GM19025 (cell line): ENCODE data around the gene GEMIN2.
"Not testable (repeated sequence)": the region's sequence is repeated elsewhere in the genome, so short reads cannot be mapped to it uniquely, and the experiment has no call there.

Experiments
- ATAC-seq: cut with Tn5 transposase; IDR thresholded peaks from one replicate; pipeline ENCODE4 v1.9.1; 2021; ENCODE audit warnings: mild to moderate bottlenecking, low read depth, moderate library complexity; ENCODE audit not compliant: unreplicated experiment

The GEMIN2 gene

DNA sequence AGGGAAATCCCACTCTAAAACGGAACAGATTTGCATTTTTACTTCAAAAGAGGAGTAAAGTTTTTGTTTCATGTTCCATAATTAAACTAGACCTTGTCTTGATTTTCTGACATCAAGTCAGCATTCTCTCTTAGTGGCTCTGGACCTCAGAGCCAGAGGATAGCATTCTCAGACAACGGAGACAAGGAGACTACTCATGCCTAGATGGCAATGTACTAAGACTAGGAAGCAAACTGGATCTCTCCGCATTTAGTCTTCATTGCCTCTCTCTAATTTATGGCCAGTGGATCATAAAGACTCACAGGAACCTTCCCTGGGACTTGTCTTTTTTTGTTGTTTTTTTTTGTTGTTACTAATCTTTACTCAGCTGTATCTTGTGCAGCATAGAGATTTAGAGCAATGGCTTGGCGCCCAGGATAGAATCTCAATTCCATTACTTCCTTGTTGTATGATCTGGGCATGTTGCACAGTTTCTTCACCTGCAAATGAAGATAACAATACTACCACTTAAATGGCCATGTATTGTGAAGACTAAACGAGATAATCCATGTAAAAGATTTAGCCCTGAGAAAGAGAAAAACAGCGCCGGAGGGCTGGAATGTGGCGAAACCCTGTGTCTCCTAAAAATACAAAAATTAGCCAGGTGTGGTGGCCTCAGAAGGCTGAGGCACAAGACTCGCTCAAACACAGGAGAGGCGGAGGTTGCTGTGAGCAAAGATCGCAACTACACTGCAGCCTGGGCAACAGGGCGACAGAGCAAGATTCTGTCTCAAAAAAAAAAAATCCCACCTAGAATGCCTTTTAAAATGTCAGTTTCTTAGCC is 4.0 kb upstream of the GEMIN2 start:
- no peak for ATAC-seq

- ATAC-seq: no peak
Measured at GRCh38 chr14:39113685-39114072, 444 bp upstream of the GEMIN2 start.

DNA sequence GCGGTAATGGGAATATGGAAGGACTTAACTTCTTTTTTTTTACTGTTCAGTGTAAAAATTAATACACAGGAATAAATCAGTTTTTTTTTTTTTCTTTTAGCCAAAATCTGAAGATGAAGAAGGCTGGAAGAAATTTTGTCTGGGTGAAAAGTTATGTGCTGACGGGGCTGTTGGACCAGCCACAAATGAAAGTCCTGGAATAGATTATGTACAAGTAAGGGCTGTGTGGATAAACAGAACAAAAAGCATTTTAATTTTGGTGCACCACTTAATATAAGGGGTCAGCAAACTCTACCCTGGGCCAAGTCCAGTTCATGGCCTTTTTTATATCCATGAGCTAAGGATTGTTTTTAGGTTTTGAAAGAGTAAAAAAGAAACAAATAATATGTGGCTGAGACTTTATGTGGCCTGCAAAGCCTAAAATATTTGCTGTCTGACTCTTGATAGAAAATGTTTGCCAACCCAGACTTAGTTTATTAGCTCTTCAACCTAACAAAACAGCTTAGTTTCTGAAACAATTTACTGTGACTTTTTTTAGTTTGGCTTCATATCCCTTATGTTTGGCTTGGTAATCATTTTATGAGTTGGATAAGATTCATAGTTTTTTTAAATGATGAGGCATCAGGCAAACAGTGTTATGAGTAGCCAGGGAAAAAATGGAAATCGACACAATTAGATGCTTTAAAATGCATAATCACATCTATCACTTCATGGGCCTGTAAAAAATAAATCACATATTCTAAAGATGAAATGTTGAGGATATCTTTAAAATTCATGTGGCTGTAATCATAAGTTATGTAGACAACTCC is 8.4 kb downstream of the GEMIN2 start:
- no peak for ATAC-seq

DNA sequence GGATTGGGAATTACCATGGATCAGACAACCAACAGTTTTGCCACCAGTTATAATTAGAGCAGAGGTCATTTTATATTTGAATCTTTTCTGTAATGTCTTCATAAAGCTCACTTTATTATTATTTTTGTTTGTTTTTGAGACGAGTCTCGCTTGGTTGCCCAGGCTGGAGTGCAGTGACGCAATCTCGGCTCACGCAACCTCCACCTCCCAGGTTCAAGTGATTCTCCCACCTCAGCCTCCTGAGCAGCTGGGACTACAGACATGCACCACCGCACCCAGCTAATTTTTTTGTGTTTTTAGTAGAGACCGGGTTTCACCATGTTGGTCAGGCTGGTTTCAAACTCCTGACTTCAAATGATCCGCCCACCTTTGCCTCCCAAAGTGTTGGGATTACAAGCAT is 23.7 kb downstream of the GEMIN2 start:
- ATAC-seq: not testable (repeated sequence)

- ATAC-seq: no peak
Measured at GRCh38 chr14:39138440-39138839, 24.3 kb downstream of the GEMIN2 start.

GRCh38 chr14:39140170-39140569 is 26.0 kb downstream of the GEMIN2 start:
- no peak for ATAC-seq

GRCh38 chr14:39141623-39142022 is 27.5 kb downstream of the GEMIN2 start:
- not testable (repeated sequence) for ATAC-seq

DNA sequence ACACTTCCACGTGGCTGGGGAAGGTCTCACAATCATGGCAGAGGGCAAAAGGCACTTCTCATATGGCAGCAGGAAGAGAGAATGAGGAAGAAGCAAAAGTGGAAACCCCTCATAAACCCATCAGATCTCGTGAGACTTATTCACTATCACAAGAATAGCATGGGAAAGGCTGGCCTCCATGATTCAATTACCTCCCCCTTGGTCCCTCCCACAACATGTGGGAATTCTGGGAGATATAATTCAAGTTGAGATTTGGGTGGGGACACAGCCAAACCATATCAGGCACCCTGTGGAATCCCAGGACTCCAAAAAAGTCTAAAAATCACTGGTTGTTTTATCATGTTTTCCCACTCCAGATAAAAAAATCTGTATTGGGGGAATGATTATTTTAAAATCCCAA is 29.1 kb downstream of the GEMIN2 start:
- not testable (repeated sequence) for ATAC-seq

DNA sequence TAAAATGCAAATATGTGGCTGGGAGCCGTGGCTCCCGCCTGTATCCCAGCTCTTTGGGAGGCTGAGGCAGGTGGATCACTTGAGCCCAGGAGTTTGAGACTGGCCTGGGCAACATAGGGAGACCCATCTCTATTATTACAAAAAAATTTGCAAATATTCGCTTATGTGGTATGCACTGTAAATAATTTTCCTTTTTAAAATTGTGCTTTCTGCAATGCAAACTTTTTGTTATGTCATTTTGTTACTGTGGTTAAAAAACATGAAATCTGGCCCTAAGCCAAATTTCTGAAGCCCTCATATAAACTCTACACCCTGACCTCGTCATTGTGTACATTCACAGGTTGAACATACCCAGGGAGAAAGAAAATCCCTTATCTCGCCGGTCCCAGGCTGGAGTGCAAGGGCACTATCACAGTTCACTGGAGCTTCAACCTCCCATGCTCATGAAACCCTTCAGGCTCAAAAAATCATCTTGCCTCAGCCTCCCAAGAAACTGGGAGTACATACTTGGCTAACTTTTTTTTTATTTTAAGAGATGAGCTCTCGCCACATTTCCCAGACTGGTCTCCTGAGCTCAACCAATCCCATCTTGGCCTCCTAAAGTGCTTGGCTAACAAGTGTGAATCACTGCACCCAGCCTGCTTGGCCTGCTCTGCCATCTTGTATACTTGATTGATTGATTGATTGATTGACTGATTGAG is 31.3 kb downstream of the GEMIN2 start:
- no peak for ATAC-seq

DNA sequence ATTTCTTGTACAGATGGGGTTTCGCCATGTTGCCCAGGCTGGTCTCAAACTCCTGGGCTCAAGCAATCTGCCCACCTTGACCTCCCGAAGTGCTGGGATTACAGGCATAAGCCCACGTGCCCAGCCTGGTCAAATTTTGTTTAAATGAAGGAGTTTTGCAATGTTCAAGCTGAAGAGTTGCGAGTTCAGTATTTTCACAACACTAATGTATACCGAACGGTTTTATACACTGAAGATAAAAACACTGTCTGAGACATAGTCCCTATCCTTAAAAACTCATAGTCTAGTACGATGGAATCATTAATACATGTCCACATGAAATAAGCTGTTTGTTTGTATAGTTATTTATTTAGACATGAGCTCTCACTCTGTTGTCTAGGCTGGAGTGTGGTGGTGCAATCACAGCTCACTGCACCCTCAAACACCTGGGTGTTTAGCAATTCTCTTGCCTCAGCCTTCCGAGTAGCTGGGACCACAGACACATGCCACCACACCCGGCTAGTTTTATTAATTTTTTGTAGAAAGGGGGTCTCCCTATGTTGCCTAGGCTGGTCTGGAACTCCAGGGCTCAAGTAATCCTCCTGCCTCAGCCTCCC is 40.6 kb downstream of the GEMIN2 start:
- ATAC-seq: no peak

DNA sequence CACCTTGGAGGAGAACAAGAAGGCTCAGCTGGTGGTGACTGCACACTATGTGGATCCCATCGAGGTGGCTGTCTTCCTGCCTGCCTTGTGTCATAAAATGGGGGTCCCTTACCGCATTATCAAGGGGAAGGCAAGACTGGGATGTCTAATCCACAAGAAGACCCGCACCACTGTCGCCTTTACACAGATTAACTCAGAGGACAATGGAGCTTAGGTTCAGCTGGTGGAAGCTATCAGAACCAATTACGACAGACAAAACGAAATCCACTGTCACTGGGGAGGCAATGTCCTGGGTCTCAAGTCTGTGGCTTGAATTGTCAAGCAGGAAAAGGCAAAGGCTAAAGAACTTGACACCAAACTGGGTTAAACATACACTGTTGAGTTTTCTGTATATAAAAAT is 43.4 kb downstream of the GEMIN2 start:
- no peak for ATAC-seq

DNA sequence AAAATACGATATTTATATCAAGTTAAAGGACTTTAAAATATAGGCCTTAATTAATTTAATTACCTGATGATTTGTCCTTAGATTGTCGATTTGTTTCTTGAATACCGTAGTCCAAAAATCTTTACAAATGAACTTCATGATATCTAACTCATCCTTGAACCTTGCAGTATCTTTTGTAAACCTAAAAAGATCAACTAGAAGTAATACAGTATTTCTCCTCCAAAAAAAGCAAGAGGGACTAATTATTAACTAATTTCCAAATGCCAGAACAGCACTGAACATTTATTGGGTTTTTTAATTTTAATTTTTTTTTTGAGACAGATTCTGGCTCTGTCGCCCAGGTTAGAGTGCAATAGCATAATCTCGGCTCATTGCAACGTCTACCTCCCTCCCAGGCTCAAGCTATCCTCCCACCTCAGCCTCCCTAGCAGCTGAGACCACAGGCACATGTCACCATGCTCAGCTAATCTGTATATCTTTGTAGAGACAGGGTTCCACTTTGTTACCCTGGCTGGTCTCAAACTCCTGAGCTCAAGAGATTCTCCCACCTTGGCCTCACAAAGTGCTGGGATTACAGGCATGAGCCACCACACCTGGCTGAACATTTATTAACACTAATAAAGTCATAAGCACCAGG is 44.2 kb downstream of the GEMIN2 start:
- no peak for ATAC-seq

DNA sequence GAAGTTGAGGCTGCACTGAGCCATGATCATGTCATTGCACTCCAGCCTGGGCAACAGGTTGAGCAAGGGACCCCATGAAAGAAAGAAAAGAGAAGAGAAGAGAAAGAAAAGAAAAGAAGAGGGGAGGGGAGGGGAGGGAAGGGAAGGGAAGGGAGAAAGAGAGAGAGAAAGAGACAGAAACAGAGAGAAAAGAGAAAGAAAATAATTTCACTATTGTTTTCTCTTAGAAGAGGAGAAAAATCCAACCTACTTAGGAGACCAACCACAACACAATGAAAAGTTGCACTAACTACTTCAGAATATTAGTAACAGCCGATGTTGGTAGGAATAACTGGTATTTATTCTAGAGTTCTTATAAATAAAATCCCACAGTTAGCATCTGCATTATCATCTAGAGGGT is 46.4 kb downstream of the GEMIN2 start:
- no peak for ATAC-seq

- not testable (repeated sequence) for ATAC-seq
Measured at GRCh38 chr14:39167797-39168320, 53.7 kb downstream of the GEMIN2 start.

GRCh38 chr14:39168591-39168990 is 54.5 kb downstream of the GEMIN2 start:
- ATAC-seq: no peak

DNA sequence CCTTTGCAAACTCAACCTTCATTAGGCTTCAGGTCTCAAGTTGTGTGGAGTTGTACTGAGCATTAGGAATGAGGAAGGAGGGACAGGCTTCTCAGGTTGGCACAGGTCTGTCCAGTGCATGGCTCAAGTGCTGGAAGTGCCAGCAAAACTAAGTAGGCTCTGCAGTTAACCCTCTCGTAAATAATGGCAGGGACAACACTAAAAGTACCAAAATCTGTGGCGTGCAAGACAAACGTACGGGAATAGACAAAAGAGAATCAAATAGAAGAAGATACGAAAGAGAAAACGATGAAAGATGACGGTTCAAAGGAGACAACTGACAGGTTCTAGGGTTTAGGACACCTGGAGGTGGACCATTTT is 55.4 kb downstream of the GEMIN2 start:
- ATAC-seq: no peak

GRCh38 chr14:39173198-39173597 is 59.1 kb downstream of the GEMIN2 start:
- ATAC-seq: no peak

- ATAC-seq: peak; percentile 90
Measured at GRCh38 chr14:39174560-39175444, 60.7 kb downstream of the GEMIN2 start, which contains the start of gene PNN. Gene PNN, plus strand, starts transcription at chr14:39175254. Its CDS starts 26 bp downstream, at chr14:39175280.
